Keratinocyte (primary cell): ENCODE measurements around the gene SOST. TPM values are rescaled to one million over a fixed set of nuclear protein-coding genes. Genes with fewer than 3 reads are reported as not detected.

Experiments
- DNase-seq: peaks from one replicate; pipeline ENCODE4 v3.0.0-alpha.2; 2011; ENCODE audit warnings: low read depth, missing footprints, low spot score
- FAIRE-seq: peaks from 2 replicates; lab custom pipeline; 2011; peaks lifted over from hg19 to GRCh38; lab: Jason Lieb, UNC
- H2AFZ ChIP-seq: 2 replicates; pipeline ENCODE4 v1.6.0; 2012; ENCODE audit warnings: low read length, control low read depth, inconsistent platforms; ENCODE audit not compliant: control insufficient read depth
- H3K27ac ChIP-seq: 2 replicates; pipeline ENCODE4 v1.5.1; 2011; ENCODE audit warnings: low read length; ENCODE audit not compliant: control insufficient read depth, insufficient read depth
- H3K27me3 ChIP-seq: 3 replicates; pipeline ENCODE4 v1.6.0; 2011; ENCODE audit warnings: low read length; ENCODE audit not compliant: control insufficient read depth, insufficient read depth; ENCODE audit errors: extremely low read depth
- H3K36me3 ChIP-seq, 2 experiments: 2 replicates in 1 of 2; 3 replicates in 1 of 2; pipeline ENCODE4 v1.5.1; 2011; ENCODE audit warnings: low read length in 2 of 2, mild to moderate bottlenecking in 1 of 2; ENCODE audit not compliant: control insufficient read depth in 2 of 2, insufficient read depth in 2 of 2; ENCODE audit errors: extremely low read depth in 1 of 2
- H3K4me1 ChIP-seq: 3 replicates; pipeline ENCODE4 v1.5.1; 2011; ENCODE audit warnings: low read length; ENCODE audit not compliant: control insufficient read depth, insufficient read depth; ENCODE audit errors: extremely low read depth
- H3K4me2 ChIP-seq: 3 replicates; pipeline ENCODE4 v1.6.0; 2011; ENCODE audit warnings: low read depth, low read length; ENCODE audit not compliant: control insufficient read depth, insufficient read depth; ENCODE audit errors: extremely low read depth
- H3K4me3 ChIP-seq, 3 experiments: fragments of 200-600 bp in 1 of 3; sonication (generic) in 1 of 3; 2 replicates in 2 of 3; 3 replicates in 1 of 3; pipeline ENCODE4 v1.5.1; 2011 to 2016; ENCODE audit warnings: low read length in 3 of 3, mild to moderate bottlenecking in 3 of 3, control low read depth in 2 of 3, inconsistent platforms in 1 of 3, low read depth in 1 of 3, mixed read lengths in 1 of 3, mixed run types in 1 of 3, moderate library complexity in 1 of 3; ENCODE audit not compliant: control insufficient read depth in 2 of 3, insufficient read depth in 2 of 3; ENCODE audit errors: extremely low read depth in 1 of 3
- H3K79me2 ChIP-seq: 2 replicates; pipeline ENCODE4 v1.6.0; 2012; ENCODE audit warnings: low read length; ENCODE audit not compliant: control insufficient read depth, insufficient read depth
- H3K9ac ChIP-seq: 3 replicates; pipeline ENCODE4 v1.6.0; 2011; ENCODE audit warnings: low read length; ENCODE audit not compliant: control insufficient read depth, insufficient read depth; ENCODE audit errors: extremely low read depth
- H3K9me1 ChIP-seq: 3 replicates; pipeline ENCODE4 v1.6.0; 2011; ENCODE audit warnings: low read length; ENCODE audit not compliant: control insufficient read depth, insufficient read depth; ENCODE audit errors: extremely low read depth
- H3K9me3 ChIP-seq: 2 replicates; pipeline ENCODE4 v1.5.1; 2012; ENCODE audit warnings: low read depth, low read length; ENCODE audit not compliant: control insufficient read depth
- H4K20me1 ChIP-seq: 3 replicates; pipeline ENCODE4 v1.6.0; 2011; ENCODE audit warnings: low read length; ENCODE audit not compliant: control insufficient read depth, insufficient read depth; ENCODE audit errors: extremely low read depth
- EZH2 ChIP-seq: IDR thresholded peaks from one replicate; pipeline ENCODE4 v1.6.1; 2012; ENCODE audit warnings: inconsistent platforms, mild to moderate bottlenecking, low read length, moderate library complexity
- dilution Hi-C: fragments of 300-500 bp; cut with MboI; formaldehyde crosslinking; loops from one replicate; pipeline ENCODE4 v1.7.0; 2020; ENCODE audit warnings: low sequenced_read_pairs; ENCODE audit not compliant: extremely low pct_ligation_motif_present
- polyA plus RNA-seq, 5 experiments: library from polyadenylated mRNA; depleted of rRNA in 3 of 5; stranded (reverse) in 3 of 5; stranded (forward) in 1 of 5; unstranded in 1 of 5; fragments of >200 nt; gene quantifications; 1 replicate in 1 of 5; 2 replicates in 3 of 5; 3 replicates in 1 of 5; pipeline versions ENCODE4 v1.2.1 to v1.2.3, GENCODE V29; 2011 to 2012; ENCODE audit warnings: missing spikeins in 2 of 5, low read depth in 1 of 5, low replicate concordance in 1 of 5
- TF ChIP-seq, protein P1 (sequence below), 3 experiments: IDR thresholded peaks in 1 of 3; conservative IDR thresholded peaks in 1 of 3; optimal IDR thresholded peaks in 1 of 3; 2 replicates in 2 of 3; 3 replicates in 1 of 3; pipeline versions ENCODE3 to v1.5.1; 2011; ENCODE audit warnings: low read length in 3 of 3, mild to moderate bottlenecking in 3 of 3, moderate library complexity in 2 of 3, control low read depth in 1 of 3, inconsistent platforms in 1 of 3; ENCODE audit not compliant: insufficient read depth in 2 of 3; ENCODE audit errors: extremely low read depth in 1 of 3

SOST gene
- polyA plus RNA-seq, 1 donor (not counting 4 experiments of a cell fraction or from before 2014, with no cell fraction given): 0.04 TPM

DNA sequence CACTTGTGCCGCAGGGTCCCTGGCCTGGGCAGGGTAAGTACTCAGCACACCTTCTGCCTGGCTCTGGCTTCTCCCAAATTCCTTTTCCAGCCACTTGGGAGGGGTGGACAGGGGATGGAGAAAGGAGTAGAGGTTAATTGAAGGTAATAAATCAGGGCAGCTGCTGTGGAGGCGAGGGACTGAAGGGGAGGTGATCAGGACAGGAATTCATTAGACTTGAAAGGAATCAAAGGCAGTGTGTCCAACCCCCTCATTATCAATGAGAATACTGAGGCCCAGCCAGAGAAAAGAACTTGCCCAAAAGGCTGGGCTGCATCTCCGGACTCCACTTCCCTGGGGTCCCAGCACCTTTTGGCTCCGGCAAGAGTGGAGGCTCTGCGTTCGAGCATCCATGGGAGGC lies 2.4 kb downstream of the SOST start:
- FAIRE-seq (no peak), DNase-seq (no peak)

DNA sequence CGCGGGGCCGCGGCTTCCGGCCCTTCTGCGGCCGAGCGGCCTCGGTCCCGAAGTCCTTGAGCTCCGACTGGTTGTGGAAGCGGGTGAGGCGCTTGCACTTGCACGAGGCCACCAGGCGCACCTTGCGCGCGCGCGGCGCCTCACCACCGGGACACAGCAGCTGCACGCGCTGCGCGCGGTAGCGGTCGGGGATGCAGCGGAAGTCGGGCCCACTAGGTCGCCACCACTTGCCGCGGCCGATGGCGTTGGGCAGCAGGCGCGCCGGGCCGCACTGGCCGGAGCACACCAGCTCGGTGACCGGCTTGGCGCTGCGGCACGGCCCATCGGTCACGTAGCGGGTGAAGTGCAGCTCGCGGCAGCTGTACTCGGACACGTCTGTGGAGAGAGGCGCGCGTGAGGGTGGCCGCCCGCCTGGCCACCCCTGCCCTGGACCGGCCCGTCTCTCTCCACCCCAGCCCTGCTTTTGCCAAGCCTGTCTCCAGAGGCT lies 3.2 kb downstream of the SOST start:
- Histone ChIP-seq H3K4me2 (peak overlapping the region; percentile 42), H3K27me3 (peaks cover 11% of the 10 kb centered on the region), H3K27ac (no peak overlapping the region), H2AFZ (peak overlapping the region; percentile 30), H4K20me1 (no peaks in the 10 kb centered on the region), H3K36me3 (no peaks in the 10 kb centered on the region), H3K9ac (no peak overlapping the region), H3K9me1 (no peaks in the 10 kb centered on the region), H3K4me3 (peak overlapping the region in 1 of 3 experiments; percentile 11), H3K4me1 (peaks cover 33% of the 10 kb centered on the region), H3K79me2 (no peaks in the 10 kb centered on the region), H3K9me3 (no peaks in the 10 kb centered on the region)
- FAIRE-seq (no peak), DNase-seq (no peak)
- dilution Hi-C loops: no loop called here
- TF ChIP-seq EZH2: peak; percentile 31
- TF ChIP-seq, protein P1, sequence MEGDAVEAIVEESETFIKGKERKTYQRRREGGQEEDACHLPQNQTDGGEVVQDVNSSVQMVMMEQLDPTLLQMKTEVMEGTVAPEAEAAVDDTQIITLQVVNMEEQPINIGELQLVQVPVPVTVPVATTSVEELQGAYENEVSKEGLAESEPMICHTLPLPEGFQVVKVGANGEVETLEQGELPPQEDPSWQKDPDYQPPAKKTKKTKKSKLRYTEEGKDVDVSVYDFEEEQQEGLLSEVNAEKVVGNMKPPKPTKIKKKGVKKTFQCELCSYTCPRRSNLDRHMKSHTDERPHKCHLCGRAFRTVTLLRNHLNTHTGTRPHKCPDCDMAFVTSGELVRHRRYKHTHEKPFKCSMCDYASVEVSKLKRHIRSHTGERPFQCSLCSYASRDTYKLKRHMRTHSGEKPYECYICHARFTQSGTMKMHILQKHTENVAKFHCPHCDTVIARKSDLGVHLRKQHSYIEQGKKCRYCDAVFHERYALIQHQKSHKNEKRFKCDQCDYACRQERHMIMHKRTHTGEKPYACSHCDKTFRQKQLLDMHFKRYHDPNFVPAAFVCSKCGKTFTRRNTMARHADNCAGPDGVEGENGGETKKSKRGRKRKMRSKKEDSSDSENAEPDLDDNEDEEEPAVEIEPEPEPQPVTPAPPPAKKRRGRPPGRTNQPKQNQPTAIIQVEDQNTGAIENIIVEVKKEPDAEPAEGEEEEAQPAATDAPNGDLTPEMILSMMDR (optimal IDR thresholded peaks at IDR 0.05 in 1 of 3, IDR thresholded peaks at IDR 0.05 in 1 of 3, conservative IDR thresholded peaks at IDR 0.05 in 1 of 3; ENCODE audit: extremely low read depth in 1 of 3, insufficient read depth in 2 of 3, low read length in 3 of 3): peak in 1 of 3 experiments; percentile 22

More for the DNA sequence above, 2.4 kb downstream of the SOST start:
- H4K20me1 ChIP-seq: no peaks in the 10 kb centered on the region
- H3K79me2 ChIP-seq: no peaks in the 10 kb centered on the region
- H3K9ac ChIP-seq: no peak overlapping the region
- H3K9me3 ChIP-seq: no peaks in the 10 kb centered on the region
- no peak for TF ChIP-seq EZH2
- TF ChIP-seq, protein P1 (optimal IDR thresholded peaks at IDR 0.05 in 1 of 3, IDR thresholded peaks at IDR 0.05 in 1 of 3, conservative IDR thresholded peaks at IDR 0.05 in 1 of 3; ENCODE audit: extremely low read depth in 1 of 3, insufficient read depth in 2 of 3, low read length in 3 of 3): no peak
- H3K27me3 ChIP-seq: peaks cover 11% of the 10 kb centered on the region
- dilution Hi-C loops: no loop called here
- no peak overlapping the region for H3K4me3 ChIP-seq
- H3K4me2 ChIP-seq: no peak overlapping the region
- no peak overlapping the region for H3K27ac ChIP-seq
- H3K36me3 ChIP-seq: no peaks in the 10 kb centered on the region
- H3K9me1 ChIP-seq: no peaks in the 10 kb centered on the region
- H3K4me1 ChIP-seq: peaks cover 31% of the 10 kb centered on the region
- no peak overlapping the region for H2AFZ ChIP-seq
